Body of pancreas (tissue), 4 donors: ENCODE results near the gene PLXNB2. TPM values are rescaled to one million over a fixed set of nuclear protein-coding genes. Genes with fewer than 3 reads are reported as not detected.

Experiments used
- ATAC-seq: fragments of 150-250 bp; one replicate; pipeline ENCODE4 v1.9.1; 2016
- DNase-seq, 4 donors: peaks; one replicate each; pipeline ENCODE4 v3.0.0-alpha.2; 2019
- H3K27ac ChIP-seq, 4 donors: fragments of 200-600 bp; sonication (generic); 1 replicate in 3 of 4; 2 replicates in 1 of 4; pipeline versions ENCODE4 v1.5.1 to v1.6.1; 2016 to 2019; ENCODE audit warnings: mild to moderate bottlenecking in 1 of 4, mixed read lengths in 1 of 4, moderate library complexity in 1 of 4
- H3K27me3 ChIP-seq, 2 donors: fragments of 200-600 bp; sonication (generic); one replicate each; pipeline ENCODE4 v1.6.0; 2016; ENCODE audit warnings: mild to moderate bottlenecking in 1 of 2
- H3K36me3 ChIP-seq, 2 donors: fragments of 200-600 bp; sonication (generic); replicated peaks in 1 of 2; 2 replicates each; pipeline ENCODE4 v1.5.1; 2016; ENCODE audit warnings: low read depth in 2 of 2; ENCODE audit not compliant: insufficient read depth in 1 of 2
- H3K4me1 ChIP-seq: fragments of 200-600 bp; sonication (generic); one replicate; pipeline ENCODE4 v1.6.0; 2016
- H3K4me3 ChIP-seq, 2 donors: fragments of 200-600 bp; sonication (generic); 1 replicate in 1 of 2; 2 replicates in 1 of 2; pipeline ENCODE4 v1.5.1; 2016 to 2019
- H3K9me3 ChIP-seq, 3 donors: fragments of 200-600 bp; sonication (generic); 1 replicate in 2 of 3; 2 replicates in 1 of 3; pipeline ENCODE4 v1.5.1; 2016
- POLR2A ChIP-seq, 3 donors: fragments of 450-650 bp; IDR thresholded peaks; one replicate each; pipeline ENCODE4 v1.6.1; 2016; ENCODE audit warnings: antibody characterized with exemption in 3 of 3, mild to moderate bottlenecking in 2 of 3
- WGBS, 2 donors: methylation state at CpG; one replicate each; pipeline ENCODE4 v1.1.5; 2017; 5-methylcytosine and 5-hydroxymethylcytosine counted together
- intact Hi-C: fragments of 100-400 bp; cut with DNase I; formaldehyde crosslinking; loops from one replicate; pipeline ENCODE4 v1.15.1; 2023
- total RNA-seq, 2 donors: library from RNA; depleted of rRNA; stranded (reverse); fragments of >200 nt; gene quantifications; one replicate each; pipeline ENCODE4 v1.1.0, GENCODE V29; 2016
- TF ChIP-seq, protein P1 (sequence below), 7 experiments: fragments of 450-650 bp in 4 of 7; fragments of 200-600 bp in 3 of 7; sonication (generic) in 3 of 7; IDR thresholded peaks; one replicate each; pipeline ENCODE4 v1.5.1; 2016 to 2019; ENCODE audit warnings: antibody characterized with exemption in 7 of 7

The PLXNB2 gene
- total RNA-seq, 2 donors from 2014 or later: 113 to 140 TPM

DNA sequence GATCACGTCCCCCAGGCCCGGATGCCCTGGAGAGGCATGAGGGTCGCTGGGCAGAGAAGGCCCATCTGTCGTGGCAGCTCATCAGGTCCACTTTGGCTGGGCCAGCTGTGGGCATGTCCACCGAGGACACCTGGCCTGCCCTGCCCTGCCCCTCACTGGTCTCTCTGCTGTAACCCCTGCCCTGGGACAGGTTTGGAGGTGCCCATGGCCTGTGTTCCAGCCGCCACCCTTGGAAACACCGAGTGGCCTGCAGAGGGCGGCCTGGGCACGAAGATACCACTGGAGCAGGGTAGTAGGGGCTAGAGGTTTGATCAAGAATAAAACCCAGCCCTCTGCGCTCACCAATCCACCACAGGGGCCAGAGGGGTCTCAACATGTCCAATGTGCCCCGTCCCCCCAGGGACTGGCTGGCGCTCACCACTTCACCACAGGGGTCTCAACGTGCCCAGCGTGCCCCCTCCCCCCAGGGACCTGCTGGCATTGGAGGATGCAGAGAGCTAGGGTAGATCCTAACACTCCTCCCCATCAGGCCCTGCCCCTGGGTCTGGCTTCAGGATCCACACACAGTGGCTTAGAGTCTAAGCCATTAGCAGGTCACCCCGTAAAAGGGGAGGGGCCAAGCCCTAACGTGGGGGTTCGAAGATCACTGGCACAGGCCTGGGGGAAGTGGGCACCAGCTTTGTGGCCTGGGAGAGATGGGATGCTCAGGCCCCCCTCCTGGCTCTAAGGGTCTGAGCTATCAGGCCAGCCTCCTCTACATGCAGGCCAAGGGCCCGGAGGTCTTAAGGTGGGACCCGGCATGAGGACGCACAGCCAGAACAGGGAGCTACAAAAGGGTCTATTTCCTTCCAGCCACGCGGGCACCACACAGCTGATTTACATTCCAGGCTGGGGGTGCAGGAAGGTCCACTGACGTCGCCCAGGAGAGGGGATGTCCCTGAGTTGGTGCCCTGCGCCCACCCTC is 55.1 kb downstream of the PLXNB2 start:
- intact Hi-C loops: no loop called here

DNA sequence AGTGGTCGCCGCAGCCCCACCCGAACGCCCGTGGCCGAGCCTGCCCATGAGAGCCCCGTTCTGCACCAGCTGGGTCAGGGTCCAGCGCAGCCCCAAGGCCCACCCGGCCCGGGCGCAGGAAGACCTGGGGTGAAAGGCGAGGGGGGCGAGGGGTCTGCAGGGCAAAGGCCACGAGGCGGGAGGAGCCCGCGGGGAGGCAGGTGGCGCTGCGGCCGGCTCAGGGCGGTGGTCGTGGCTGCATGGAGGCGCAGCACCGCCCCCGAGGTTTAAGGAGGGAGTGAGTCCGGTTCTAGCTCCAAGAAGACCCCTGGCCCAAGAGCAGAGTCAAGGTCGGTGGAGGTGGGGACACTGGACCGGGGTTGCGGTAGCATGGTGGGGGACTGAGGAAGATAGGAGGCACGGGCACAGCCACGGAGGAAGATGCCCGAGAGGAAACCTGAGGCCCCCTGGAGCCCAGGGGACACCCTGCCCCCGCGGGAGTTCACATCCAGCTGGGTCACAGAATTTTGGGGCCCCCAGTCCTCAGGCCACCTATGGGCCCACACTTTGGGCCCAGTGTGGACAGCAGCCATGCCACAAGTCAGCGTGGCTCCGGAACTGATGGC is 55.9 kb downstream of the PLXNB2 start:
- intact Hi-C loops: no loop called here
- no peak for TF ChIP-seq POLR2A (IDR thresholded peaks at IDR 0.05)
- TF ChIP-seq, protein P1, sequence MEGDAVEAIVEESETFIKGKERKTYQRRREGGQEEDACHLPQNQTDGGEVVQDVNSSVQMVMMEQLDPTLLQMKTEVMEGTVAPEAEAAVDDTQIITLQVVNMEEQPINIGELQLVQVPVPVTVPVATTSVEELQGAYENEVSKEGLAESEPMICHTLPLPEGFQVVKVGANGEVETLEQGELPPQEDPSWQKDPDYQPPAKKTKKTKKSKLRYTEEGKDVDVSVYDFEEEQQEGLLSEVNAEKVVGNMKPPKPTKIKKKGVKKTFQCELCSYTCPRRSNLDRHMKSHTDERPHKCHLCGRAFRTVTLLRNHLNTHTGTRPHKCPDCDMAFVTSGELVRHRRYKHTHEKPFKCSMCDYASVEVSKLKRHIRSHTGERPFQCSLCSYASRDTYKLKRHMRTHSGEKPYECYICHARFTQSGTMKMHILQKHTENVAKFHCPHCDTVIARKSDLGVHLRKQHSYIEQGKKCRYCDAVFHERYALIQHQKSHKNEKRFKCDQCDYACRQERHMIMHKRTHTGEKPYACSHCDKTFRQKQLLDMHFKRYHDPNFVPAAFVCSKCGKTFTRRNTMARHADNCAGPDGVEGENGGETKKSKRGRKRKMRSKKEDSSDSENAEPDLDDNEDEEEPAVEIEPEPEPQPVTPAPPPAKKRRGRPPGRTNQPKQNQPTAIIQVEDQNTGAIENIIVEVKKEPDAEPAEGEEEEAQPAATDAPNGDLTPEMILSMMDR (IDR thresholded peaks at IDR 0.05): no peak
- H3K36me3 ChIP-seq: no peaks in the 10 kb centered on the region
- H3K4me3 ChIP-seq: peak overlapping the region in 1 of 2 donors; percentile 80
- peaks cover 30% of the 10 kb centered on the region for H3K4me1 ChIP-seq
- ATAC-seq (peak; percentile 1), DNase-seq (no peak)
- 14 to 15% methylated on average over 24 to 30 of the region's 36 CpGs for WGBS, 2 donors
- H3K27ac ChIP-seq: peak overlapping the region; percentile 15 to 72 (median 62)
- no peaks in the 10 kb centered on the region for H3K27me3 ChIP-seq
- no peaks in the 10 kb centered on the region for H3K9me3 ChIP-seq

More for the DNA sequence above, 55.1 kb downstream of the PLXNB2 start:
- Histone ChIP-seq H3K9me3 (no peaks in the 10 kb centered on the region), H3K27me3 (no peaks in the 10 kb centered on the region), H3K36me3 (no peaks in the 10 kb centered on the region), H3K27ac (peak overlapping the region in 3 of 4 donors; percentile 52 to 72 (median 72)), H3K4me3 (no peak overlapping the region), H3K4me1 (peaks cover 30% of the 10 kb centered on the region)
- TF ChIP-seq, protein P1 (IDR thresholded peaks at IDR 0.05): peak; percentile 49 to 82 (median 76)
- TF ChIP-seq POLR2A (IDR thresholded peaks at IDR 0.05): no peak
- 43 to 55% methylated on average over 8 to 24 of the region's 25 CpGs for WGBS, 2 donors
- DNase-seq (peak; percentile 79 to 84 (median 81)), ATAC-seq (peak; percentile 77)

DNA sequence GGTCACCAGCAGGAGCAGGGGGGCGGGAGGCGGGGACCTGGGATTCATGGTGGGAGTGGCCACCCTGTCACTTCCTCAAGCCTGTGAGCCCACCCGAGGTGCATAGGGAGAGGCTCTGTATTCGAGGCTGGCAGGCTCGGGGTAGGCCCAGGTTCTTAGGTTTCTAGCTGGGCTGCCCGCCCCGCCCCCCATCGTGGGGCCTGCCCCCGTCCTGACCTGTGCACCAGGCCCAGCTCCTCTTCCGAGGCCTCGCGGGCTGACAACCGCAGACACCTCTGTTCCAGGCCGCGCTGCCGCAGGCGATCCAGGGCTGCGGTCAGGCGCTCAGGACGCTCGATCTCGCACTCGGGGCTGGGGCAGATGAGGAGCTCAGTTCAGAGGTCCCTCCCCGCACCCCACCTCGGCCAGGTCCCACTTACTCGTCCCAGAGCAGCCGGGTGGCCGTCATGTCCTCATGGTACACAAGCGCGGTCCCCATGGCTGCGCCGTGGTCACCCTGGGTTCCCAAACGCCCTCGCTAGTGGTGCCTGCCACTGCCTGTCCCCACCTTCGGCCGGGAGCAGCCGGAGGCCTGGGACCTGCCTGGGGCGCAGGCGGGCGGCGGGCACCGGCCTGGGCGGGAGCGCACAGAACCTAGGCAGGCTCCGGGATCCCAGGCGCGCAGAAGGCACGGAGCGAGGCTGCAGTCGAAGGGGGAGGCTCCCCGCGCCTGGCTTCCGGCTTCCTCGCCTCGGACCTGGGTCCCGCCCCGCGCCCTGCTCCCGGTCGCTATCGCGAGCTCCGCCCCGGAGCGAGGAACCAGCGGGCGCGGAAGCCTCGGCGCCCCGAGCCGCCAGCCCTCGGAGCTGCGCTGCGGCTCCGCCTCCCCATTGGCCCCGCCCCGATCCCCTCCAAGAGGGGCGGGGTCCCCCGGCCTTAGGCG is 56.6 kb downstream of the PLXNB2 start, which contains the start of gene HDAC10:
Gene HDAC10 (minus strand): TSS at position 711 of the 922 bp plus-strand sequence. CDS start 233 bp downstream, at position 478.
- WGBS, 2 donors: 1 to 4% methylated on average over 24 to 57 of the region's 81 CpGs
- Histone ChIP-seq H3K36me3 (no peaks in the 10 kb centered on the region), H3K27me3 (no peaks in the 10 kb centered on the region), H3K4me3 (peak within 1 kb of the TSS; percentile 44 to 80), H3K27ac (peak within 1 kb of the TSS; percentile 15 to 72 (median 62)), H3K4me1 (peaks cover 35% of the 10 kb centered on the region), H3K9me3 (no peaks in the 10 kb centered on the region)
- intact Hi-C loops: no loop called here
- DNase-seq (peak; percentile 80 to 86 (median 84)), ATAC-seq (peak; percentile 84)
- TF ChIP-seq POLR2A (IDR thresholded peaks at IDR 0.05): peak; percentile 27 to 67 (median 67)
- TF ChIP-seq, protein P1 (IDR thresholded peaks at IDR 0.05): no peak

DNA sequence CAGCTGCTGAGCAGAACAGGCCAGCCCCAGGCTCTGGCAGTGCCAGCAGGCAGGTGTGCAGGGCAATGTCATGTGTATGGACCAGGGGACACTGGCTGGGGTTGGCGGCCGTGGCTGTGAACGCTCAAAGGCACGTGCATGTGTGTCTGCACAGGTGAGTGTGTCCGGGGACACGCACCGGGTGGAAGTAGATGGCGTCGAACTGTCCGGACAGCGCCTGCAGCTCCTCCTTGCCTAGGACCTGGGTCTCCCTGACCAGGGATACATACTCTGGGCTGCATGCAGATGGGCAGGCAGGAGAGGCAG is 57.2 kb downstream of the PLXNB2 start:
- no peaks in the 10 kb centered on the region for H3K27me3 ChIP-seq
- ATAC-seq (no peak), DNase-seq (no peak)
- TF ChIP-seq, protein P1 (IDR thresholded peaks at IDR 0.05): no peak
- no peak for TF ChIP-seq POLR2A (IDR thresholded peaks at IDR 0.05)
- no peak overlapping the region for H3K27ac ChIP-seq
- intact Hi-C loops: no loop called here
- peaks cover 40% of the 10 kb centered on the region for H3K4me1 ChIP-seq
- 57 to 85% methylated on average over 5 to 11 of the region's 11 CpGs for WGBS, 2 donors
- no peaks in the 10 kb centered on the region for H3K9me3 ChIP-seq
- H3K36me3 ChIP-seq: no peaks in the 10 kb centered on the region
- H3K4me3 ChIP-seq: peak overlapping the region in 1 of 2 donors; percentile 44
